Panc1 (cell line): ENCODE data around the gene POLR3K.
"Not testable (repeated sequence)": the region's sequence is repeated elsewhere in the genome, so short reads cannot be mapped to it uniquely, and the experiment has no call there.

Experiments used
- CTCF ChIP-seq: fragments of 450-650 bp; IDR thresholded peaks from 2 replicates; pipeline ENCODE4 v1.5.1; 2017; ENCODE audit warnings: mild to moderate bottlenecking
- POLR2AphosphoS5 ChIP-seq: IDR thresholded peaks from 2 replicates; pipeline ENCODE4 v1.6.1; 2012; ENCODE audit warnings: mild to moderate bottlenecking, low read depth, low read length, moderate library complexity

DNA sequence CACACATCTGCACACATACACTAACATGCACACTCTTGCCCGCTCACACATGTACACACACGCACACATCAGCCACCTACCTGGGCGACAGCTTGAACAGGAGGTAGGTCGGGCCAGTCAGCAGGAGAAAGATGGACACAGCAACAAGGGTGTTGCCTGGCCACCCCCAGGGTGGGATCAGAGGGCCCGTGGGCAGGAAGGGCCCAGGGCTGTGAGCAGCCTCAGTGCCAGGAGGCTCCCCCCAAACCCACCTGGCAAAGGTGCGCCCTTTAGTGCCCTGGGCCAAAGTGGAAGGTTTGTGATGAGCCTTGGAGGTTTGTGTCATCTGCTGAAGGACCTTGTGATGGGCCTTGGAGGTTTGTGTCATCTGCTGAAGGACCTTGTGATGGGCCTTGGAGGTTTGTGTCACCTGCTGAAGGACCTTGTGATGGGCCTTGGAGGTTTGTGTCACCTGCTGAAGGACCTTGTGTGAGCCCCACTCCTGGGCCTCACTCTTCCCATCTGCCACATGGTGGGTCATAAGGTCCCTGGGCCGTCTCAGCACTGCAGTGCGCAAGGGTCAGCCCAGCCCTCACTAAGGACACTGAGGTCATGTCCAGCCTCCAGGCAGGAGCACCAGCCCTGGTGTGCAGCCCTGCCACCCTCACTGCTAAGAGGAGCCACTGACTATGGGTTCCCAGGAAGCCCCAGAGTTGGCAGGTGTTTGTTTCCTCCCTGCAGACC is 20.1 kb downstream of the POLR3K start:
- TF ChIP-seq CTCF, POLR2AphosphoS5: not testable (repeated sequence)
